ENCODE data around the gene KCND2.

DNA sequence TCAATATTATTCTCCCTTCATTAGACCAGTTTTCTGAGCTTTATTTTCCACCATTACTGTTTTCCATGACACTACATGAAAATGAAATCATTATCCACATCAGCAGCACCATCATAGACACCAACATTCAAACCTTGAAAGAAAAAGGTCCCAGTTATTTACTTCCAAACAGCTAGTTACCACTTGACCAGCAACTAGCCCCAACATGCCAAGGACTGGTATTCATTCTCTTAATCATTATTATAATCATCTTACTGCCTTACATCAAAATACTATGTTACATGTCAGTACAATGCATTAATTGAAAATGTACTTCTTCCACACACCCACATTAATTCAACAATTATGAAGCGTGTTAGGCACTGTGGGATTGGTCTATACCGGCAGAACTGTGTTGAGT, 385.5 kb downstream of the KCND2 start:
- TF ChIP-seq, protein P1, sequence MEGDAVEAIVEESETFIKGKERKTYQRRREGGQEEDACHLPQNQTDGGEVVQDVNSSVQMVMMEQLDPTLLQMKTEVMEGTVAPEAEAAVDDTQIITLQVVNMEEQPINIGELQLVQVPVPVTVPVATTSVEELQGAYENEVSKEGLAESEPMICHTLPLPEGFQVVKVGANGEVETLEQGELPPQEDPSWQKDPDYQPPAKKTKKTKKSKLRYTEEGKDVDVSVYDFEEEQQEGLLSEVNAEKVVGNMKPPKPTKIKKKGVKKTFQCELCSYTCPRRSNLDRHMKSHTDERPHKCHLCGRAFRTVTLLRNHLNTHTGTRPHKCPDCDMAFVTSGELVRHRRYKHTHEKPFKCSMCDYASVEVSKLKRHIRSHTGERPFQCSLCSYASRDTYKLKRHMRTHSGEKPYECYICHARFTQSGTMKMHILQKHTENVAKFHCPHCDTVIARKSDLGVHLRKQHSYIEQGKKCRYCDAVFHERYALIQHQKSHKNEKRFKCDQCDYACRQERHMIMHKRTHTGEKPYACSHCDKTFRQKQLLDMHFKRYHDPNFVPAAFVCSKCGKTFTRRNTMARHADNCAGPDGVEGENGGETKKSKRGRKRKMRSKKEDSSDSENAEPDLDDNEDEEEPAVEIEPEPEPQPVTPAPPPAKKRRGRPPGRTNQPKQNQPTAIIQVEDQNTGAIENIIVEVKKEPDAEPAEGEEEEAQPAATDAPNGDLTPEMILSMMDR (IDR thresholded peaks at IDR 0.05) = no peak
- TF ChIP-seq POLR2A (IDR thresholded peaks at IDR 0.05) = no peak
